Measurements from ENCODE around the gene OR4C11.

- TF ChIP-seq CTCF (IDR thresholded peaks at IDR 0.05; ENCODE audit: low read depth, low read length) (no peak), EZH2phosphoT487 (IDR thresholded peaks at IDR 0.05; ENCODE audit: low read depth) (no peak)
These were observed 17.1 kb upstream of the OR4C11 start for GRCh38 chr11:55624531-55624930.
